Measurements from ENCODE around the gene GLI3.

DNA sequence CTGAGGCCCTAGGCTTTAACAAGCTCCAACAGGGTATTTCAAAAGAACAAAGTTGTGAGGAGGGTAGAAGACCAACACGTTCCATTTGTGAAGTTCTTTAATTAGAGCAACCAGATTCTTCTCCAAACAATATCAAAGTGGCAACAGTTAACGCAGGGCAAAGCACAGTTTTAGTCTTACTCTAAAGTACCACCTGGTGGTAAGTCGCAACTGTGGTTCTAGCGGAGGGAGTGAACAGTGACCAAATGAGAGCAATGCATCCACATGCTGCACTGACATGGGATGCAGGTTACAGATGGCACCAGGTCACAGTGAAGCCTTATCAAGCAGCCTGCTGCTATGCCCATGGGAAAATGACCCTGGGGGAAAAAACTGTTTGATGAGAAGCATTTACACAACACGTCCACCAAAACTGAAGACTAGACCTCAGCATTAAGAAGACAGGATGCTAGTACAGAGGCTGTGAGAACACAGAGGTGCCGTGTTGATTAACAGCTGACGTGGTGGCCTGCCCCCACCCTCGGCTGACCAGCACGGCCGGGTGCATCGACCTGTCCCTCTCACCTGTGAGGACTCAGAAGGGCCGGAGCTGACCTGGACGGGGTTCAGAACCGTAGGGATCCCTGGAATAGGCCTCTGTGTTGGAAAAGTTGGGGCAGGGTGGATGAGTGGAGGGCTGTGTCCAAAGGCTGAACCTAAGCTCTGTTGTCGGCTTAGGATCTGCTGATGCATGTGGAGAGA is 211.2 kb downstream of the GLI3 start:
- TF ChIP-seq CTCF (IDR thresholded peaks at IDR 0.05; ENCODE audit: low read length) (no peak), EZH2 (optimal IDR thresholded peaks at IDR 0.05; ENCODE audit: low read depth, low read length) (no peak)
